ENCODE data around the gene C6orf132.

C6orf132 gene

GRCh38 chr6:42104804-42105125 is 37.7 kb downstream of the C6orf132 start:
- no peaks in the 10 kb centered on the region for H3K9me3 ChIP-seq (ENCODE audit: severe bottlenecking)
- TF ChIP-seq, protein P1, sequence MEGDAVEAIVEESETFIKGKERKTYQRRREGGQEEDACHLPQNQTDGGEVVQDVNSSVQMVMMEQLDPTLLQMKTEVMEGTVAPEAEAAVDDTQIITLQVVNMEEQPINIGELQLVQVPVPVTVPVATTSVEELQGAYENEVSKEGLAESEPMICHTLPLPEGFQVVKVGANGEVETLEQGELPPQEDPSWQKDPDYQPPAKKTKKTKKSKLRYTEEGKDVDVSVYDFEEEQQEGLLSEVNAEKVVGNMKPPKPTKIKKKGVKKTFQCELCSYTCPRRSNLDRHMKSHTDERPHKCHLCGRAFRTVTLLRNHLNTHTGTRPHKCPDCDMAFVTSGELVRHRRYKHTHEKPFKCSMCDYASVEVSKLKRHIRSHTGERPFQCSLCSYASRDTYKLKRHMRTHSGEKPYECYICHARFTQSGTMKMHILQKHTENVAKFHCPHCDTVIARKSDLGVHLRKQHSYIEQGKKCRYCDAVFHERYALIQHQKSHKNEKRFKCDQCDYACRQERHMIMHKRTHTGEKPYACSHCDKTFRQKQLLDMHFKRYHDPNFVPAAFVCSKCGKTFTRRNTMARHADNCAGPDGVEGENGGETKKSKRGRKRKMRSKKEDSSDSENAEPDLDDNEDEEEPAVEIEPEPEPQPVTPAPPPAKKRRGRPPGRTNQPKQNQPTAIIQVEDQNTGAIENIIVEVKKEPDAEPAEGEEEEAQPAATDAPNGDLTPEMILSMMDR (IDR thresholded peaks at IDR 0.05; ENCODE audit: low read depth, low read length) = no peak
- H3K27me3 ChIP-seq (ENCODE audit: insufficient read depth, low read depth, severe bottlenecking) = no peaks in the 10 kb centered on the region
- H3K27ac ChIP-seq = no peak overlapping the region
- no peak for DNase-seq
- H3K4me3 ChIP-seq (ENCODE audit: low read depth, low read length) = no peak overlapping the region
- no peaks in the 10 kb centered on the region for H3K36me3 ChIP-seq

DNA sequence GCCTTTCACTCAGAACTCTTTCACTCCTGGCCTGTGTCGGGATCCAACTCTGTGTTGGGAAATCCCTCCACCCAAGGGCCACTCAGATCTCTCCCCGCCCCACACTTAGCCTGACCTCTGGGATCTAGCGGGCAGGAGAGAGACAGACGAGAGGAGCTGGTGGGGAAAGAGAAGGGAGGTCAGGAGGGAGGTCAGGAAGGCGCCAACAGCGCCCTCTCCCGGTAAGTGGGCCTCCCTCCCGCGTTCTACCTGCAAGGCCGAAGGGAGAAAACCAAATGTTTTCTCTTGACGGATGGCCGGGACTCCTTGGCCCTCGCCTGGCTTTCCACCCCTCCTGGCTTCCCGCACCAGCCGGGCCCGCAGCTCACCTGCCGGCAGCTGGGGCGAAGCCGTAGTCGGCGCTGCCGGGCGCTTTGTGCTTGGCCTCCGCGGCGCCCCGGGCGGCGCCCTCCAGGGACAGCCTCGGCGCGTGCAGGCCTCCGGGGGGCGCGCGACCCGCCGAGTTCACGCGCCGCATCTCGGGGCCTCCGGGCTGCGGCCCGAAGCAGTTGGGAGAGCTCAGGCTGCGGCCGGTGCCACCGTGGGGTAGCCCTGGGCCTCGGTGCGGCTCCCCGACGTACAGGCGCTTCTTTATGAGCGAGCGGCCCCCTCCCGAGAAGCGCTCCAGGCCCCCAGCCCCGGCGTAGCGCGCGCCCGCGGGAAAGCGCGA is 38.2 kb downstream of the C6orf132 start:
- DNase-seq = no peak
- Histone ChIP-seq H3K27ac (no peak overlapping the region), H3K27me3 (ENCODE audit: insufficient read depth, low read depth, severe bottlenecking) (no peaks in the 10 kb centered on the region), H3K9me3 (ENCODE audit: severe bottlenecking) (no peaks in the 10 kb centered on the region), H3K4me3 (ENCODE audit: low read depth, low read length) (no peak overlapping the region), H3K36me3 (no peaks in the 10 kb centered on the region)
- TF ChIP-seq, protein P1 (IDR thresholded peaks at IDR 0.05; ENCODE audit: low read depth, low read length) = peak; percentile 30

DNA sequence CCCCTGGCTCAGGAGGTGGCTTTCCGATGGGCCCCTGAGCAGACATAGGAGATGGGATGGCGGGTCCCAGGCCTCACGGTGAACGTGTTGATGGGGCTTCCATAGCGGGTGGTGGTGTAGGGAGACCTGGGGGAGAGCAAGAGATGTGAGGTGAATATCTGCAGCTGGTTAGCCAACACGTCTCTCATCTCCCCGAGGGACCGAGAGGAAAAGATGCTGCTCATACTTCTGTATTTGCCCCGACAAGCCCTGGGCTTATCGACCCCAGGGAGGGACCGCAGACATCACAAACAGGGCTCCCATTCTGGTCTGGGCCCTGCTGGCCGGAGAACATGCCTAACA is 38.7 kb downstream of the C6orf132 start:
- Histone ChIP-seq H3K27me3 (ENCODE audit: insufficient read depth, low read depth, severe bottlenecking) (no peaks in the 10 kb centered on the region), H3K4me3 (ENCODE audit: low read depth, low read length) (no peak overlapping the region), H3K27ac (no peak overlapping the region), H3K36me3 (no peaks in the 10 kb centered on the region), H3K9me3 (ENCODE audit: severe bottlenecking) (no peaks in the 10 kb centered on the region)
- DNase-seq = no peak
- TF ChIP-seq, protein P1 (IDR thresholded peaks at IDR 0.05; ENCODE audit: low read depth, low read length) = no peak

GRCh38 chr6:42103216-42103615 is 39.2 kb downstream of the C6orf132 start:
- TF ChIP-seq, protein P1 (IDR thresholded peaks at IDR 0.05; ENCODE audit: low read depth, low read length) = no peak
- no peaks in the 10 kb centered on the region for H3K9me3 ChIP-seq (ENCODE audit: severe bottlenecking)
- H3K4me3 ChIP-seq (ENCODE audit: low read depth, low read length) = no peak overlapping the region
- no peak for DNase-seq
- no peak overlapping the region for H3K27ac ChIP-seq
- no peaks in the 10 kb centered on the region for H3K27me3 ChIP-seq (ENCODE audit: insufficient read depth, low read depth, severe bottlenecking)
- H3K36me3 ChIP-seq = no peaks in the 10 kb centered on the region

- Histone ChIP-seq H3K36me3 (no peaks in the 10 kb centered on the region), H3K27ac (no peak overlapping the region), H3K4me3 (ENCODE audit: low read depth, low read length) (no peak overlapping the region), H3K27me3 (ENCODE audit: insufficient read depth, low read depth, severe bottlenecking) (no peaks in the 10 kb centered on the region), H3K9me3 (ENCODE audit: severe bottlenecking) (no peaks in the 10 kb centered on the region)
- no peak for DNase-seq
- TF ChIP-seq, protein P1 (IDR thresholded peaks at IDR 0.05; ENCODE audit: low read depth, low read length) = no peak
Observed at GRCh38 chr6:42101186-42101657, 41.2 kb downstream of the C6orf132 start.

Data from WERI-Rb-1 (cell line).